Measurements from ENCODE around the gene LEMD1. TPM values are rescaled to one million over a fixed set of nuclear protein-coding genes. Genes with fewer than 3 reads are reported as not detected.
"Not testable (repeated sequence)": the region's sequence is repeated elsewhere in the genome, so short reads cannot be mapped to it uniquely, and the experiment has no call there.

LEMD1 gene
- total RNA-seq, 1 donor: not detected

DNA sequence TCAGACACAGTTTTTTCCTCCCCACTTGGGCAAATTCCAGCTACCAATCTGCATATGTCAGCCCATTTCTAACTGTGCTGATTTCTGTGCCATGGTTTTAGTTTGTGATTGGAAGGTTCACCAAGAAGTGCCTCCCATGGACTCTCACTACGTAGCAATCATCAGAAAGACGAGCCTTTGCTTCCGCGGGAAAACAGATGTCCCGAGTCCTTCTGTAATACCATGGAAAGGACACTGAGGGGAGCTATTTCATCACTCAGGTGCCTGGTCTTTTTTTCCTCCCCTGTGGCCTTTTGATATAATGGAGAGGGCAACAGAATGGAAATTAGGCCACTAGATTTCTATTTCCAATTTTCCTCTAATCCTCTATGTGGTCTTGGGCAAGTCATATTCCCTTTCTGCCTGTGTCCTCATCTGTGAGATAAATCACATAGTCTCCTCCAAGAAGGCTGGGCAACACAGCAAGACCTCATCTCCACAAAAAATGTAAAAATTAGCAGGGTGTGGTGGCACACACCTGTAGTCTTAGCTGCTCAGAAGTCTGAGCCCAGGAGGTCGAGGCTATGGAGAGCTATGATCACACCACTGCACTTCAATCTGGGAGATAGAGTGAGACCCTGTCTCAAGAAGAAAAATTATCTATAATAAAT is 24.8 kb downstream of the LEMD1 start:
- peak; percentile 36 for DNase-seq (ENCODE audit: low read depth)
- no peak overlapping the region for H3K4me3 ChIP-seq (ENCODE audit: low read depth, low read length)
- TF ChIP-seq, protein P1, sequence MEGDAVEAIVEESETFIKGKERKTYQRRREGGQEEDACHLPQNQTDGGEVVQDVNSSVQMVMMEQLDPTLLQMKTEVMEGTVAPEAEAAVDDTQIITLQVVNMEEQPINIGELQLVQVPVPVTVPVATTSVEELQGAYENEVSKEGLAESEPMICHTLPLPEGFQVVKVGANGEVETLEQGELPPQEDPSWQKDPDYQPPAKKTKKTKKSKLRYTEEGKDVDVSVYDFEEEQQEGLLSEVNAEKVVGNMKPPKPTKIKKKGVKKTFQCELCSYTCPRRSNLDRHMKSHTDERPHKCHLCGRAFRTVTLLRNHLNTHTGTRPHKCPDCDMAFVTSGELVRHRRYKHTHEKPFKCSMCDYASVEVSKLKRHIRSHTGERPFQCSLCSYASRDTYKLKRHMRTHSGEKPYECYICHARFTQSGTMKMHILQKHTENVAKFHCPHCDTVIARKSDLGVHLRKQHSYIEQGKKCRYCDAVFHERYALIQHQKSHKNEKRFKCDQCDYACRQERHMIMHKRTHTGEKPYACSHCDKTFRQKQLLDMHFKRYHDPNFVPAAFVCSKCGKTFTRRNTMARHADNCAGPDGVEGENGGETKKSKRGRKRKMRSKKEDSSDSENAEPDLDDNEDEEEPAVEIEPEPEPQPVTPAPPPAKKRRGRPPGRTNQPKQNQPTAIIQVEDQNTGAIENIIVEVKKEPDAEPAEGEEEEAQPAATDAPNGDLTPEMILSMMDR (IDR thresholded peaks at IDR 0.05; ENCODE audit: insufficient read depth, low read depth, low read length): peak; percentile 80

DNA sequence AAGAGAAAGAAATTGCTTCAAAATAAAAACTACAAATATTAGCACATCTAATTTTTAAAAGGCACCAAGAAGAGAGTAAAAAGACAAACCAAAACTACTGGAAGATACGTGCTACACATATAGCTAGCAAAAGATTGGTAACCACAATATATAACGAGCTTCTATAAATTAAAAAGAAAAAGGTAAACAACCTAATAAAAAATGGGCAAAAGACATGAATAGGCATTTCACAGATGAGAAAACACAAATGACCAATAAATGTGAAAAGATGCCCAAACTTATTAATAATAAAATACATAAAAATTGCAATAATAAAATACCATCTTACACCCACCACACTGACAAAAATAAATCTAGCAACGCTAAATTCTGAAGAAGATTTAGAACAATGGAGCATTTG is 26.2 kb downstream of the LEMD1 start:
- TF ChIP-seq, protein P1 (IDR thresholded peaks at IDR 0.05; ENCODE audit: insufficient read depth, low read depth, low read length): no peak
- DNase-seq (ENCODE audit: low read depth): no peak

DNA sequence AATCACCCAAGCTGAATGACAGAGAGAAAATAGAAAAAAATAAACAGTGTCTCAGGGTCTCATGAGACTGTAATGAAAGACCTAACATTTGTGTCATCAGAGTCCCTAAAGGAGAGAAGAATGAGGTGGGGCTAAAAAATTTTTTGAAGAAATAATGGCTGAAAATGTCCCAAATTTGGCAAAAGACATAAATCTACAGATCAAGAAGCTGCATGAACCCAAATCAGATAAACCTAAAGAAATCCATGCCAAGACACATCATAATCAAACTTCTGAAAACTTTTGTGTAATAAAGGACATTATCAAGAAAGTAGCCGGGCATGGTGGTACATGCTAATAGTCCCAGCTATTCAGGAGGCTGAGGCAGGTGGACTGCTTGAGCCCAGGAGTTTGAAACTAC is 29.2 kb downstream of the LEMD1 start:
- TF ChIP-seq, protein P1 (IDR thresholded peaks at IDR 0.05; ENCODE audit: insufficient read depth, low read depth, low read length): no peak

More for the DNA sequence above, 26.2 kb downstream of the LEMD1 start:
- H3K4me3 ChIP-seq (ENCODE audit: low read depth, low read length): no peak overlapping the region

DNA sequence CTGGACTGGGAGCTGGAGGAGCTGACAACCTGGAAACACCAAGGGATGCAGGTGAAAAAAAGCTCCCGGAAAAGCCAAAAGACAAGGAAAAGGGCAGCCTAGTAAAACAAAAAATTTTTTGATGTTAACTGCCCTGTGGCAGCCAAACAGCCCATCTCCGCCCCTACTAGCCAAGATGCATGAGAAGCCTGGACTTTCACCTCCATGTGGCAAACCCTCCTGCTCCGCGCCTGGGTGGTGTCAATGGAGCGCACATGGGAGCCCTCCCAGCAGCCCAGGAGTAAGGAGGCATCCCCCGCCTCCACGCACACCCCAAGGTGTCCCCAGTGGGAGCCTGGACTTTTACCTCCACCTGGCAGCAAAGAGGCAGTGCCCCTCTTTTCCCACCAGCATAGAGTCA is 30.5 kb downstream of the LEMD1 start:
- no peak for DNase-seq (ENCODE audit: low read depth)
- TF ChIP-seq, protein P1 (IDR thresholded peaks at IDR 0.05; ENCODE audit: insufficient read depth, low read depth, low read length): no peak
- no peak overlapping the region for H3K4me3 ChIP-seq (ENCODE audit: low read depth, low read length)

More for the DNA sequence above, 29.2 kb downstream of the LEMD1 start:
- no peak for DNase-seq (ENCODE audit: low read depth)
- no peak overlapping the region for H3K4me3 ChIP-seq (ENCODE audit: low read depth, low read length)

DNA sequence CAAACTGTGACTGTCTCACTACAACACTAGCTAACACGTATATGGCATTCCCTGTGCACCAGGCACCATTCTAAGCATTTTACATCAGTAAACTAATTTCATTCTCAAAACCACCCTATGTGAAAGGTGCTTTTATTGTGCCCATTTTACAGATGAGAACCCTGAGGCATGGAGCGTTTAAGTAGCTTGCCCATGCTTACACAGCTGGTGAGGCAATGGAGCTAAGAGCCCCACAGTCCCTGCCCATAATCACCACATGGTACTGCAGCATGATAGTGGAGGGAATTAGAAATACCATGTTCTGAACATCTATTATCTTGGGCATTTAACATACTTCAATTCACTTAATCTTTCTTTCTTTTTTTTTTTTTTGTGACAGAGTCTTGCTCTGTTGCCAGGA is 34.0 kb downstream of the LEMD1 start:
- TF ChIP-seq, protein P1 (IDR thresholded peaks at IDR 0.05; ENCODE audit: insufficient read depth, low read depth, low read length): no peak
- no peak overlapping the region for H3K4me3 ChIP-seq (ENCODE audit: low read depth, low read length)

DNA sequence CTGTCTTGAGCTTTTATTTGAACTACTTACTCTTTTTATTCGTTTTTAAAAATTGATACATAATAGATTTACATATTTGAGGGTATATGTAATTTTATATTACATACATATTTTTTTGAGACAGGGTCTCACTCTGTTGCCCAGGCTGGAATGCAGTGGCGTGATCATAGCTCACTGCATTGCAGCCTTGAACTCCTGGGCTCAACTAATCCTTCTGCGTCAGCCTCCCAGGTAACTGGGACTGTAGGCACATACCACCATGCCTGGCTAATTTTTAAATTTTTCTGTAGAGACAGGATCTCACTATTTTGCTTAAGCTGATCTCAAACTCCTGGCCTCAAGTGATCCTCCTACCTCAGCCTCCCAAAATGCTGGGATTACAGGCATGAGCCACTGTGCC is 38.9 kb downstream of the LEMD1 start:
- not testable (repeated sequence) for DNase-seq (ENCODE audit: low read depth); H3K4me3 ChIP-seq (ENCODE audit: low read depth, low read length)

More for the DNA sequence above, 34.0 kb downstream of the LEMD1 start:
- no peak for DNase-seq (ENCODE audit: low read depth)

DNA sequence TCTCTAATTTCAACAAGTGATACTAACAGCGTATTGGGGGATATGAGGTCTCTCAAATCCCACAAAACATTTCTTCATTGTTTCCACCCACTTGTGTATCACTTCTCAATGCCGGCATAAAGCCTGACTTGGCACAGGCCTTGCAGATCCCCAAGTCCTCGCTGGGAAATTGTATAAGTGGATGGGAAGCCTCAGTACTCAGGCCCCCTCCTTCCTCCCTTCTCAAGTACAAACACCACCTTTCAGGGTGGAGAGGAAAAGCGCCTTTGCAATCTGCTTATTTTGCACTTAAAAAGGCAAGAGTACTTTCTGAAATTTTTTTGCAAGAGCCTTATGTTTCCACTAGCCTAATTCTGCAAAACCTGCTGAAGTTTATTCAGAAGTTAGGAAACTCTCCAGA is 39.3 kb downstream of the LEMD1 start:
- TF ChIP-seq, protein P1 (IDR thresholded peaks at IDR 0.05; ENCODE audit: insufficient read depth, low read depth, low read length): no peak
- DNase-seq (ENCODE audit: low read depth): no peak
- no peak overlapping the region for H3K4me3 ChIP-seq (ENCODE audit: low read depth, low read length)
